Measurements from ENCODE around the gene TMEM79.

DNA sequence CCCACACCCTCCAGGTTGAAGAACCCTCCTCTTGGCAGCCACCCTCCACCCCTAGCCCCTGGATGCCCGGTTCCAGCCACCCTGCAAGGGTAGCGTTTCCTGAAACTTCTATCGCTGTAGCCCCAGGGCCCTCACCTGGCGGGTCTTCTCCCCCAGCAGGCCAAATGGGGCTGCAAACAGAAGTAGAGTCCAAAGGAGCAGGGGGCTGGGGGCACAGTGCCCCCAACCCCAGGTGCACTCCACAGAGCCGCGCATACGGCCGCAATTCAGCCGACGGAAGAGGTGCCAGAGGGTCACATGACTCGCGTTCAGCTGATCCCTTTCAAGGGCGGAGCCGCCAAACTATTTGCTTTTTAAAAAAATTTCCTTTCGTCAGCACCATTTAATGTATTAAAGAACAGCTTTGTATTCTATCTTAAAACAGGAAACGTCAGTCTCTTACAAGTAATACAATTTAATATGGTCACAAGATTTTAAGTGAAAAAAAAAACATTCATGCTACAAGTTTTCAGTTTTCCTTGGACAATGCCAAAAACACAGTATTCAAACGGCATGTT lies 11.3 kb downstream of the TMEM79 start, which contains the start of gene GLMP:
- TF ChIP-seq, protein P1, sequence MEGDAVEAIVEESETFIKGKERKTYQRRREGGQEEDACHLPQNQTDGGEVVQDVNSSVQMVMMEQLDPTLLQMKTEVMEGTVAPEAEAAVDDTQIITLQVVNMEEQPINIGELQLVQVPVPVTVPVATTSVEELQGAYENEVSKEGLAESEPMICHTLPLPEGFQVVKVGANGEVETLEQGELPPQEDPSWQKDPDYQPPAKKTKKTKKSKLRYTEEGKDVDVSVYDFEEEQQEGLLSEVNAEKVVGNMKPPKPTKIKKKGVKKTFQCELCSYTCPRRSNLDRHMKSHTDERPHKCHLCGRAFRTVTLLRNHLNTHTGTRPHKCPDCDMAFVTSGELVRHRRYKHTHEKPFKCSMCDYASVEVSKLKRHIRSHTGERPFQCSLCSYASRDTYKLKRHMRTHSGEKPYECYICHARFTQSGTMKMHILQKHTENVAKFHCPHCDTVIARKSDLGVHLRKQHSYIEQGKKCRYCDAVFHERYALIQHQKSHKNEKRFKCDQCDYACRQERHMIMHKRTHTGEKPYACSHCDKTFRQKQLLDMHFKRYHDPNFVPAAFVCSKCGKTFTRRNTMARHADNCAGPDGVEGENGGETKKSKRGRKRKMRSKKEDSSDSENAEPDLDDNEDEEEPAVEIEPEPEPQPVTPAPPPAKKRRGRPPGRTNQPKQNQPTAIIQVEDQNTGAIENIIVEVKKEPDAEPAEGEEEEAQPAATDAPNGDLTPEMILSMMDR (IDR thresholded peaks at IDR 0.05): no peak
- TF ChIP-seq EP300 (IDR thresholded peaks at IDR 0.05): peak in 1 of 2 donors; percentile 70
